GM18951 (cell line): Measurements from ENCODE around the gene AMDHD2.

Experiments used
- POLR2A ChIP-seq: IDR thresholded peaks from 4 replicates; pipeline ENCODE4 v1.6.1; 2011; ENCODE audit warnings: mild to moderate bottlenecking; ENCODE audit not compliant: insufficient read length, insufficient read depth; ENCODE audit errors: extremely low read depth
- in situ Hi-C: fragments of 300-500 bp; cut with MboI; formaldehyde crosslinking; loops from one replicate; pipeline ENCODE4 v1.12.0; 2022; ENCODE audit warnings: low sequenced_read_pairs, mixed read lengths, inconsistent platforms; ENCODE audit not compliant: unreplicated experiment

The AMDHD2 gene

GRCh38 chr16:2498531-2499253 lies 21.5 kb upstream of the AMDHD2 start:
- no peak for TF ChIP-seq POLR2A
- in situ Hi-C loops = no loop called here

GRCh38 chr16:2499454-2499853 lies 20.7 kb upstream of the AMDHD2 start:
- TF ChIP-seq POLR2A = no peak
- in situ Hi-C loops = no loop called here

GRCh38 chr16:2499890-2500429 lies 20.2 kb upstream of the AMDHD2 start:
- TF ChIP-seq POLR2A = no peak
- in situ Hi-C loops = no loop called here

GRCh38 chr16:2500430-2500917 lies 19.7 kb upstream of the AMDHD2 start:
- in situ Hi-C loops = no loop called here
- TF ChIP-seq POLR2A = no peak

- in situ Hi-C loops = no loop called here
- TF ChIP-seq POLR2A = no peak
Observed at GRCh38 chr16:2500918-2501750, 19.0 kb upstream of the AMDHD2 start.

GRCh38 chr16:2501946-2502895 lies 17.9 kb upstream of the AMDHD2 start:
- in situ Hi-C loops = no loop called here
- no peak for TF ChIP-seq POLR2A

- in situ Hi-C loops = no loop called here
- no peak for TF ChIP-seq POLR2A
Observed at GRCh38 chr16:2505695-2506094, 14.5 kb upstream of the AMDHD2 start.

- no peak for TF ChIP-seq POLR2A
- in situ Hi-C loops = no loop called here
Observed at GRCh38 chr16:2507052-2507659, 13.0 kb upstream of the AMDHD2 start.

GRCh38 chr16:2507665-2508064 lies 12.5 kb upstream of the AMDHD2 start:
- in situ Hi-C loops = no loop called here
- no peak for TF ChIP-seq POLR2A

- TF ChIP-seq POLR2A = no peak
- in situ Hi-C loops = no loop called here
Observed at GRCh38 chr16:2508722-2509400, 11.3 kb upstream of the AMDHD2 start.

GRCh38 chr16:2511128-2511800 lies 8.9 kb upstream of the AMDHD2 start:
- in situ Hi-C loops = no loop called here
- TF ChIP-seq POLR2A = no peak
